Measurements from ENCODE around the gene ADARB2. TPM values are rescaled to one million over a fixed set of nuclear protein-coding genes. Genes with fewer than 3 reads are reported as not detected.

The ADARB2 gene
- total RNA-seq = 2.9 TPM
- under 1 TPM in 3 of 4 donors, not detected in 1; 0.27 to 0.86 (median 0.53) TPM for polyA plus RNA-seq

DNA sequence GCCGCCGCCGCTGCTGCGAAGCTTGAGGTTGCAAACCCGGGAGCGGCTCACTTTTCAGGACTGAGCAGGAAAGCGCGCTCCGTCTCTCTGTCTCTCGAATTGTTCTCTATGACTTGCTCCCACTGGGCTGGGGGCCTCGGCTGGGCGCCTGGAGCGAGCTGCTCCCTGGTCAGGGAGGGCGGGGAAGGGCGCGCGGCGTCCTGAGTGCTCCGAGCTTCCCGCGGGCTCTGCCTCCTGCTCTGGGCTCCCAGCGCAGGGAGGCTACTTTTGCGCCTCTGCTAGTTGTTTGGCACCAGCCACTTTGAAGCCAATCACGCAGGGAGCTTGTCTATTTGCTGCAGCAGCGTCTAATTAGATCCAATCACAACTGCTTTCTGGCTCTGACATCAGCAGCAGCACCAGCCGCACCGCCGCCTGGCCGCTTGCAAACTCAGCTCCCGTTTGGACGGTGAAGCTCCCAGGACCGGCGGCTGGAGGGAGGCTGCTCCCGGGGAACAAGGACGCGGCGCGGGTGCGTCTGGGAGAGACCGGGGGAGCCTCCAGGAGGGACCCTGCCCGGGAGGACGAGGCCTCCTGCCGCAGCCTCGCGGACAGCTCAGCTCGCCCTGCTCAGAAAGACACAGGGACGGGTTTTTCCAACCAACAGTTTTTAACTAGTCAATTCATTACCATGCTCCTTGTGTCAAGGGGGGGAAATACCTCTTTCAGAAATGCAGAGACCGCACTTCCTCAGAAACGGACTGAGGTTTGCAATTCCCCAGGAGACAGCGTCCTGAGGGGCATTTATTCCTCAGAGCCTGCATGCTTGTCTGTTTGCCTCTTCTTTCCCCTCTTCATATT, at the start of gene ADARB2:
Gene ADARB2, minus strand, starts transcription at position 304 of the 840 bp plus-strand sequence.
- H3K36me3 Mint-ChIP-seq = no peaks in the 10 kb centered on the region
- H3K4me1 ChIP-seq (ENCODE audit: control insufficient read depth, insufficient read depth, low read length, poor library complexity, severe bottlenecking) = no peaks in the 10 kb centered on the region
- H3K27ac ChIP-seq (ENCODE audit: insufficient read depth, low read length, poor library complexity, severe bottlenecking) = no peak within 1 kb of the TSS
- no peak within 1 kb of the TSS for H3K27ac Mint-ChIP-seq
- DNase-seq (peak in 1 of 3 donors; percentile 2), ATAC-seq (ENCODE audit: low read depth in 2 of 2) (no peak)
- H3K4me1 Mint-ChIP-seq = peaks cover 0 to 5% (median under 1%) of the 10 kb centered on the region in 4 donors
- H3K36me3 ChIP-seq (ENCODE audit: control insufficient read depth, insufficient read depth, low read length) = no peaks in the 10 kb centered on the region
- H3K27me3 ChIP-seq (ENCODE audit: control insufficient read depth, insufficient read depth, low read length) = peaks cover 21% of the 10 kb centered on the region
- peaks cover 59% of the 10 kb centered on the region for H3K27me3 Mint-ChIP-seq
- peak within 1 kb of the TSS in 1 of 4 donors; percentile 21 for H3K4me3 Mint-ChIP-seq
- no peak within 1 kb of the TSS for H3K4me3 ChIP-seq (ENCODE audit: low read depth, low read length)
- no peaks in the 10 kb centered on the region for H3K9me3 ChIP-seq (ENCODE audit: control insufficient read depth in 2 of 2, low read length in 2 of 2)
- no peaks in the 10 kb centered on the region for H3K9me3 Mint-ChIP-seq

DNA sequence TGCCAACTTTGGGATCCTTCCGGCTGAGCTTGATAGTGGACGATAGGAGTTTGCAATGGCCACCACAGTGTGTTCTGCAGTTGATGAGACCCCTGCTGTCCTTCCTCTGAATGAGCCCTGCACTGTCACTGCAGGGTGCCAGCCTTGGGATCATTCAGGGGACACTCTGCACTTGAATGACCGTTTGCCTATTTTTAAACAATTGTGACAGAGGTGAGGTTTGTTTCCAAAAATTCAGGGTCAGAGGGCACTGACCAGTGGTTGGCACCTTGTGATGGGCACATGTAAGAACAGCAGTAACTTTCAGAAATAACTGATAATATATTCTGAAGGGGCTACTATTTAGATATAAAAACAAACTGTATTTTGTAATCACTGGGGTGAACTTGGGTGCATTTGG, 48.5 kb upstream of the ADARB2 start:
- H3K9me3 Mint-ChIP-seq = peaks cover 0 to 1% (median 0%) of the 10 kb centered on the region in 7 donors
- no peak overlapping the region for H3K27ac Mint-ChIP-seq
- DNase-seq = no peak
- H3K27me3 Mint-ChIP-seq = peaks cover 4% of the 10 kb centered on the region
- Histone ChIP-seq H3K4me3 (ENCODE audit: low read depth, low read length) (no peak overlapping the region), H3K27me3 (ENCODE audit: control insufficient read depth, insufficient read depth, low read length) (no peaks in the 10 kb centered on the region), H3K27ac (ENCODE audit: insufficient read depth, low read length, poor library complexity, severe bottlenecking) (no peak overlapping the region), H3K4me1 (ENCODE audit: control insufficient read depth, insufficient read depth, low read length, poor library complexity, severe bottlenecking) (no peaks in the 10 kb centered on the region), H3K36me3 (ENCODE audit: control insufficient read depth, insufficient read depth, low read length) (no peaks in the 10 kb centered on the region), H3K9me3 (ENCODE audit: control insufficient read depth in 2 of 2, low read length in 2 of 2) (no peaks in the 10 kb centered on the region)
- no peaks in the 10 kb centered on the region for H3K4me1 Mint-ChIP-seq
- no peak overlapping the region for H3K4me3 Mint-ChIP-seq
- H3K36me3 Mint-ChIP-seq = no peaks in the 10 kb centered on the region
- ATAC-seq (ENCODE audit: low read depth in 2 of 2) = no peak

GRCh38 chr10:1782841-1783240, 45.5 kb upstream of the ADARB2 start:
- Histone ChIP-seq H3K4me1 (ENCODE audit: control insufficient read depth, insufficient read depth, low read length, poor library complexity, severe bottlenecking) (no peaks in the 10 kb centered on the region), H3K27ac (ENCODE audit: insufficient read depth, low read length, poor library complexity, severe bottlenecking) (no peak overlapping the region), H3K9me3 (ENCODE audit: control insufficient read depth in 2 of 2, low read length in 2 of 2) (no peaks in the 10 kb centered on the region), H3K36me3 (ENCODE audit: control insufficient read depth, insufficient read depth, low read length) (no peaks in the 10 kb centered on the region), H3K27me3 (ENCODE audit: control insufficient read depth, insufficient read depth, low read length) (no peaks in the 10 kb centered on the region), H3K4me3 (ENCODE audit: low read depth, low read length) (no peak overlapping the region)
- Mint-ChIP-seq H3K9me3 (no peaks in the 10 kb centered on the region), H3K4me3 (no peak overlapping the region), H3K4me1 (no peaks in the 10 kb centered on the region), H3K27me3 (peaks cover 4% of the 10 kb centered on the region), H3K36me3 (no peaks in the 10 kb centered on the region), H3K27ac (no peak overlapping the region)
- DNase-seq = no peak
- no peak for ATAC-seq (ENCODE audit: low read depth in 2 of 2)

DNA sequence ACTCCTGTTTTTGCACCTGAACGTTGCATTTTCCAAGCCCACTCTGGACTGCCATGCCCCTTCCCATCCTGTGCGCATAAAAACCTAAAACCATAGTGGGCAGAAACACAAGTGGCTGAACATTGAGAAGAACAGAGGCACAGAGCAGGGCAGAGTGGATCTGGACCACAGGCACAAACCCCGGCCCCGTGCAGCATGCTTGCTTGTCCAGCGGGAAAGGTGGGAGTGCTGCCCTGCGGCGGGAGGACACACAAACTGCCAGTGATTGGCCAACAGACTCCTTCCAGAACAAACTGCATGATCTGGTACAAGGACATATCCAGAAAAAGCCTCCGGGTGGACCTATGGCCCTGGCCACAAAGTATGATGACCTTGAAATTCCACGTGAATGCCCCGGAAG, 42.5 kb upstream of the ADARB2 start:
- no peak overlapping the region for H3K4me3 Mint-ChIP-seq
- H3K4me3 ChIP-seq (ENCODE audit: low read depth, low read length) = no peak overlapping the region

DNA sequence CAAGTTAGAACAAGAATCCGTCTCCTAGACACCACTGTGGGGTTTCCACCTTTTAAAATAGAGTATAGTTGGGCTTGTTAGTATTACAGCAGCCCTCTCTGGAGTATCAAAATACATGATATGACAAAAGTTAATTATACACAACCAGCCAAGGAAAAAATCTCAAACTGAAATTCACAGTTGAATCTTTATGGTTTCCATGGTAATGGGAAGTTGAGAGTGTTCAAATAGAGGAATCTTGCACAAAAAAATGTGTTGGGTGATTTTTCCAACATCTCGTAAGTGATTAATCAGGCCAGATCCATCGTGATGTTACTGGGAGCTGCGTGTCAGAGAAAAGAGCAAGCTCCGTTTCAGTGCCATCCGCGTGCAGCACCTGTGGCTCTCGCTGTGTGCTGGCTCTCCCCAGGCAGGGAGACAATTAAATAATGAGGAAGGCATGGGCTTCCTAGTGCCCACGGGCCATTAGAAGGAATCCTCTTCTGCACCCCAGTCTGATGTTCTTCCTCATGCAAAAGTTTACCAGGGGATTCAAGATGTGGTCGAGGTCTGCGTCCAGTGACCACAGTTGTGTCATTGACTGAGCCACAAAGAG, 41.1 kb upstream of the ADARB2 start:
- DNase-seq = no peak
- Histone ChIP-seq H3K9me3 (ENCODE audit: control insufficient read depth in 2 of 2, low read length in 2 of 2) (no peaks in the 10 kb centered on the region), H3K27me3 (ENCODE audit: control insufficient read depth, insufficient read depth, low read length) (no peaks in the 10 kb centered on the region), H3K36me3 (ENCODE audit: control insufficient read depth, insufficient read depth, low read length) (no peaks in the 10 kb centered on the region), H3K4me3 (ENCODE audit: low read depth, low read length) (no peak overlapping the region), H3K4me1 (ENCODE audit: control insufficient read depth, insufficient read depth, low read length, poor library complexity, severe bottlenecking) (no peaks in the 10 kb centered on the region), H3K27ac (ENCODE audit: insufficient read depth, low read length, poor library complexity, severe bottlenecking) (no peak overlapping the region)
- Mint-ChIP-seq H3K4me3 (no peak overlapping the region), H3K27me3 (no peaks in the 10 kb centered on the region), H3K9me3 (no peaks in the 10 kb centered on the region), H3K27ac (no peak overlapping the region), H3K36me3 (no peaks in the 10 kb centered on the region), H3K4me1 (no peaks in the 10 kb centered on the region)
- ATAC-seq (ENCODE audit: low read depth in 2 of 2) = no peak

More for the DNA sequence above, 42.5 kb upstream of the ADARB2 start:
- H3K36me3 Mint-ChIP-seq = no peaks in the 10 kb centered on the region
- DNase-seq (no peak), ATAC-seq (ENCODE audit: low read depth in 2 of 2) (no peak)
- H3K9me3 Mint-ChIP-seq = no peaks in the 10 kb centered on the region
- H3K27me3 ChIP-seq (ENCODE audit: control insufficient read depth, insufficient read depth, low read length) = no peaks in the 10 kb centered on the region
- no peaks in the 10 kb centered on the region for H3K4me1 Mint-ChIP-seq
- no peaks in the 10 kb centered on the region for H3K27me3 Mint-ChIP-seq
- H3K27ac Mint-ChIP-seq = no peak overlapping the region
- H3K27ac ChIP-seq (ENCODE audit: insufficient read depth, low read length, poor library complexity, severe bottlenecking) = no peak overlapping the region
- no peaks in the 10 kb centered on the region for H3K36me3 ChIP-seq (ENCODE audit: control insufficient read depth, insufficient read depth, low read length)
- no peaks in the 10 kb centered on the region for H3K9me3 ChIP-seq (ENCODE audit: control insufficient read depth in 2 of 2, low read length in 2 of 2)
- no peaks in the 10 kb centered on the region for H3K4me1 ChIP-seq (ENCODE audit: control insufficient read depth, insufficient read depth, low read length, poor library complexity, severe bottlenecking)

DNA sequence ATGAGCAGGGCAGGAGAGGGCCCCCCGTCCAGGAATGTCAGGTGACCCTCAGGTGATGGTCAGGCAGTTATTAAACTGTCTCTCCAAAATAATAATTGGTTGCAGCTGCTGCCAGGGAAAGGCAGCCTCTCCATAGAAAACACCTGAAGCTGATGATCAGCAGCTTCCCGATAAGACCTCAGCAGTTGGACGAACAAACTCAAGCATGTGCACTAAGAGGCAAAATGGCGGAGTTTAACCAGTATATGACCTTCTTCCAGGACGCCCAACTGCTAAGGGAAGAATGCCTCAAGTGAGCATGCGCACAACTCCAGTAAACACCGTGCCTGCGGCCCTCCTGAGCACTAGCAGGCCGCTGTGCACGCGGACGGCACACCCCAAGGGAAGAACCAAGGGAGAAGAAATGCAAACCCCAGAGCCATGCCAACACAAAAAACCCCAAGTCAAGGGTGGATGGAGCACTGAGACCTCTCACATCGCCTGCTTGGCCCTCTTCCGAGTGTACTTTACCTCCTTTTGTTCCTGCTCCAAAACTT, 38.9 kb upstream of the ADARB2 start:
- Histone ChIP-seq H3K4me3 (ENCODE audit: low read depth, low read length) (no peak overlapping the region), H3K9me3 (ENCODE audit: control insufficient read depth in 2 of 2, low read length in 2 of 2) (no peaks in the 10 kb centered on the region), H3K27me3 (ENCODE audit: control insufficient read depth, insufficient read depth, low read length) (no peaks in the 10 kb centered on the region), H3K36me3 (ENCODE audit: control insufficient read depth, insufficient read depth, low read length) (no peaks in the 10 kb centered on the region), H3K27ac (ENCODE audit: insufficient read depth, low read length, poor library complexity, severe bottlenecking) (no peak overlapping the region), H3K4me1 (ENCODE audit: control insufficient read depth, insufficient read depth, low read length, poor library complexity, severe bottlenecking) (no peaks in the 10 kb centered on the region)
- H3K9me3 Mint-ChIP-seq = no peaks in the 10 kb centered on the region
- H3K36me3 Mint-ChIP-seq = no peaks in the 10 kb centered on the region
- H3K27me3 Mint-ChIP-seq = peaks cover 5% of the 10 kb centered on the region
- no peak overlapping the region for H3K4me3 Mint-ChIP-seq
- ATAC-seq (ENCODE audit: low read depth in 2 of 2) = no peak
- no peak overlapping the region for H3K27ac Mint-ChIP-seq
- no peaks in the 10 kb centered on the region for H3K4me1 Mint-ChIP-seq
- DNase-seq = no peak

DNA sequence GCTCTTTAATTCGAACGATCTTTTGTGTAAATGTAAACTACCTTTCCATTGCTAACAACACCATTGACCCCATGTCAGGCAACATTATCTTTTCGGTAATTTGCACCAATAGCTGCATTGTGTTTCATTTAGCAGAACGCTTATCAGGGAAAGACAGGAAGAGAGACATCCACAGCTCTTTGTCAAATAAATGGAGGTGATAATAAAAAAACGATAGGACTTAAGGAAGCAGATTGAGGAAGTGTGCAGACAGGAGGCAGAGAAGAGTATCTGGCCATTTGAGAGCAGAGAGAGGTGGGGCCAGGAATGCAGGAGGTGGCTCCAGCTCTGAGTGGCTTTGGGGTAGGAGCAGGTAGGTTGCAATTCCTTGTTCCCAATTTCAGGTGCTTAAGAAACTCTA, 37.5 kb upstream of the ADARB2 start:
- H3K4me3 Mint-ChIP-seq = no peak overlapping the region
- ATAC-seq (ENCODE audit: low read depth in 2 of 2) (no peak), DNase-seq (no peak)
- no peaks in the 10 kb centered on the region for H3K4me1 Mint-ChIP-seq
- no peak overlapping the region for H3K4me3 ChIP-seq (ENCODE audit: low read depth, low read length)
- no peaks in the 10 kb centered on the region for H3K36me3 Mint-ChIP-seq
- no peaks in the 10 kb centered on the region for H3K9me3 Mint-ChIP-seq
- H3K27me3 Mint-ChIP-seq = peaks cover 5% of the 10 kb centered on the region
- H3K27ac Mint-ChIP-seq = no peak overlapping the region
- no peaks in the 10 kb centered on the region for H3K4me1 ChIP-seq (ENCODE audit: control insufficient read depth, insufficient read depth, low read length, poor library complexity, severe bottlenecking)
- H3K27ac ChIP-seq (ENCODE audit: insufficient read depth, low read length, poor library complexity, severe bottlenecking) = no peak overlapping the region
- H3K9me3 ChIP-seq (ENCODE audit: control insufficient read depth in 2 of 2, low read length in 2 of 2) = no peaks in the 10 kb centered on the region
- H3K36me3 ChIP-seq (ENCODE audit: control insufficient read depth, insufficient read depth, low read length) = no peaks in the 10 kb centered on the region
- H3K27me3 ChIP-seq (ENCODE audit: control insufficient read depth, insufficient read depth, low read length) = no peaks in the 10 kb centered on the region
